ENCODE data around the gene RMC1. TPM values are rescaled to one million over a fixed set of nuclear protein-coding genes. Genes with fewer than 3 reads are reported as not detected.

Gene RMC1
- total and polyA plus RNA-seq, 2 of the 13 experiments (the other 11 are each of a cell fraction or from before 2014, with no cell fraction given), result 9.4 to 19.5 TPM

DNA sequence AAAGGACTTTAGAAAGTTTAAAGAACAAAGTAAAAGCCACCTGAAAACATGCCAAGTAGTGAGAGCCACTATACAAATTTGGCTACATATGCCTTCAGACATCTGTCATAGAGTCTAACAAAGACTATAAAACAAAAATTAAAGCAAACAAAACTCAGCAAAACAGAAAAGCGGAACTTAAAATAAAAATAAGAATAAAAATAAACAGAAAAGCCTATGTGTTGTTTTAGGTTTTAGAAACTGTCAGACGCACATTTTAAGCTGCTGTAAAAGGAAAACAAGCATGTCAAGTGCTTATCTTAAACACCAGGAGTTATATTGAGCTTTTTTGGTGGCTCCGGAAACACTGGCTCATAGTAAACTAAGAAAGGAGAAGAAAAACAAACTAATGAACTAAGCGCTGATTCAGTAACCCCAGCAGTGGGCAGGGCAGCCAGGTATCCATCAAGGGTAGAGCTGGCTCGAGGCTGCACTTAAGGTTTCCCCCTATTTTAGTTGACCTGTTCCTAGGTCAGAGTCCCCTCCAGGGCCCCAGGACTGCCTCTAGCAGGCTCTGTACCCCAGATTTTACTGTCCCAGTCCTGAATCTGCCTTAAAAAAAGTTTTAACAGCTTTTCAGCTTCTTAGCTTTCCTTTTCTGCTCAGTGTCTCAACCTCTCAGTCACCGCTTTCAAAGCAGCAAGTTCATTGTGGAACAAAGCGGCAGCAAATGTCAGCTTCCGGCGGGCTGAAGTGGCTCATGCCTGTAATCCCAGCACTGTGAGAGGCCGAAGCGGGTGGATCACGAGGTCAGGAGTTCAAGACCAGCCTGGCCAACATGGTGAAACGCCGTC is 15.4 kb upstream of the RMC1 start (continued):
- TF ChIP-seq, protein P1, sequence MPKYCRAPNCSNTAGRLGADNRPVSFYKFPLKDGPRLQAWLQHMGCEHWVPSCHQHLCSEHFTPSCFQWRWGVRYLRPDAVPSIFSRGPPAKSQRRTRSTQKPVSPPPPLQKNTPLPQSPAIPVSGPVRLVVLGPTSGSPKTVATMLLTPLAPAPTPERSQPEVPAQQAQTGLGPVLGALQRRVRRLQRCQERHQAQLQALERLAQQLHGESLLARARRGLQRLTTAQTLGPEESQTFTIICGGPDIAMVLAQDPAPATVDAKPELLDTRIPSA (CRISPR knock-in tag; IDR thresholded peaks at IDR 0.05; ENCODE audit: borderline replicate concordance), result no peak
- TF ChIP-seq NR2F6 (IDR thresholded peaks at IDR 0.05) (peak; percentile 33; the same call in 1 of the 2 replicates), NR2F6 (CRISPR knock-in tag; IDR thresholded peaks at IDR 0.05) (no peak), ZNF597 (CRISPR knock-in tag; IDR thresholded peaks at IDR 0.05) (no peak), SAFB2 (CRISPR knock-in tag; IDR thresholded peaks at IDR 0.05; ENCODE audit: borderline replicate concordance, low read depth) (no peak), ZNF720 (CRISPR knock-in tag; IDR thresholded peaks at IDR 0.05) (no peak), ZNF24 (IDR thresholded peaks at IDR 0.05) (no peak), ZNF629 (CRISPR knock-in tag; conservative IDR thresholded peaks at IDR 0.05) (peak; percentile 47; the same call in 1 of the 2 replicates), ZXDC (CRISPR knock-in tag; IDR thresholded peaks at IDR 0.05) (no peak), ZFX (CRISPR knock-in tag; IDR thresholded peaks at IDR 0.05; ENCODE audit: low read depth) (no peak), ZNF180 (CRISPR knock-in tag; IDR thresholded peaks at IDR 0.05; ENCODE audit: borderline replicate concordance, low read depth) (no peak), SRF (IDR thresholded peaks at IDR 0.05; ENCODE audit: low read depth, low read length) (no peak), ZBTB38 (CRISPR knock-in tag; IDR thresholded peaks at IDR 0.05) (no peak), REPIN1 (CRISPR knock-in tag; IDR thresholded peaks at IDR 0.05; ENCODE audit: borderline replicate concordance, low read depth) (peak; percentile 33; the same call in 1 of the 2 replicates), ZNF780A (CRISPR knock-in tag; IDR thresholded peaks at IDR 0.05) (no peak), MTF1 (CRISPR knock-in tag; IDR thresholded peaks at IDR 0.05) (no peak), ZSCAN9 (CRISPR knock-in tag; IDR thresholded peaks at IDR 0.05; ENCODE audit: borderline replicate concordance) (no peak), ZFP1 (CRISPR knock-in tag; IDR thresholded peaks at IDR 0.05) (no peak), ZNF3 (CRISPR knock-in tag; IDR thresholded peaks at IDR 0.05) (no peak), SCMH1 (CRISPR knock-in tag; IDR thresholded peaks at IDR 0.05; ENCODE audit: borderline replicate concordance) (no peak), ZNF614 (CRISPR knock-in tag; IDR thresholded peaks at IDR 0.05; ENCODE audit: borderline replicate concordance) (0 out of 2 replicates have a peak, but pooled peaks have one; percentile 23), TCF7L2 (IDR thresholded peaks at IDR 0.05; ENCODE audit: low read depth, low read length) (no peak), ZNF44 (CRISPR knock-in tag; IDR thresholded peaks at IDR 0.05) (peak; percentile 52; the same call in 1 of the 2 replicates)
- TF ChIP-seq, protein P2, sequence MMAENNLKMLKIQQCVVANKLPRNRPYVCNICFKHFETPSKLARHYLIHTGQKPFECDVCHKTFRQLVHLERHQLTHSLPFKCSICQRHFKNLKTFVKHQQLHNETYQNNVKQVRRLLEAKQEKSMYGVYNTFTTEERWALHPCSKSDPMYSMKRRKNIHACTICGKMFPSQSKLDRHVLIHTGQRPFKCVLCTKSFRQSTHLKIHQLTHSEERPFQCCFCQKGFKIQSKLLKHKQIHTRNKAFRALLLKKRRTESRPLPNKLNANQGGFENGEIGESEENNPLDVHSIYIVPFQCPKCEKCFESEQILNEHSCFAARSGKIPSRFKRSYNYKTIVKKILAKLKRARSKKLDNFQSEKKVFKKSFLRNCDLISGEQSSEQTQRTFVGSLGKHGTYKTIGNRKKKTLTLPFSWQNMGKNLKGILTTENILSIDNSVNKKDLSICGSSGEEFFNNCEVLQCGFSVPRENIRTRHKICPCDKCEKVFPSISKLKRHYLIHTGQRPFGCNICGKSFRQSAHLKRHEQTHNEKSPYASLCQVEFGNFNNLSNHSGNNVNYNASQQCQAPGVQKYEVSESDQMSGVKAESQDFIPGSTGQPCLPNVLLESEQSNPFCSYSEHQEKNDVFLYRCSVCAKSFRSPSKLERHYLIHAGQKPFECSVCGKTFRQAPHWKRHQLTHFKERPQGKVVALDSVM (CRISPR knock-in tag; IDR thresholded peaks at IDR 0.05), result no peak
- TF ChIP-seq, protein P3, sequence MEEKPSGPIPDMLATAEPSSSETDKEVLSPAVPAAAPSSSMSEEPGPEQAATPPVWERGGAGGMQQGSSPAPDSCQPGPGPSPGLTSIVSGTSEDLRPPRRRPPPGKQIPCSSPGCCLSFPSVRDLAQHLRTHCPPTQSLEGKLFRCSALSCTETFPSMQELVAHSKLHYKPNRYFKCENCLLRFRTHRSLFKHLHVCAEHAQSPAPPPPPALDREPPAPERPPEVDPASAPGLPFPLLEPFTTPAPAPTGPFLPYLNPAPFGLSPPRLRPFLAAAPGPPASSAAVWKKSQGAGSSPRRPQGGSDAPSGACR (CRISPR knock-in tag; IDR thresholded peaks at IDR 0.05), result no peak

Data from HepG2 (cell line).